Upper lobe of right lung (tissue), 1 donor: Measurements from ENCODE around the gene ANKMY1. TPM values are rescaled to one million over a fixed set of nuclear protein-coding genes. Genes with fewer than 3 reads are reported as not detected.

ENCODE experiments used
- ATAC-seq: fragments of 200-7000 bp; cut with Tn5 transposase; one replicate; pipeline ENCODE4 v1.9.1; 2020; ENCODE audit warnings: mild to moderate bottlenecking, moderate library complexity
- DNase-seq: peaks from one replicate; pipeline ENCODE4 v3.0.0-alpha.2; 2020
- H3K27ac ChIP-seq: fragments of 200-600 bp; one replicate; pipeline ENCODE4 v1.8.0; 2022
- H3K27me3 ChIP-seq: fragments of 200-600 bp; one replicate; pipeline ENCODE4 v1.8.0; 2022; ENCODE audit warnings: mild to moderate bottlenecking
- H3K36me3 ChIP-seq: fragments of 200-600 bp; one replicate; pipeline ENCODE4 v1.8.0; 2022
- H3K4me1 ChIP-seq: fragments of 200-600 bp; one replicate; pipeline ENCODE4 v1.8.0; 2022
- H3K4me3 ChIP-seq: fragments of 200-600 bp; one replicate; pipeline ENCODE4 v1.8.0; 2022; ENCODE audit warnings: mild to moderate bottlenecking
- H3K9me3 ChIP-seq: fragments of 200-600 bp; one replicate; pipeline ENCODE4 v1.8.0; 2022
- intact Hi-C: fragments of 100-400 bp; cut with DNase I; formaldehyde crosslinking; loops from one replicate; pipeline ENCODE4 v1.11.0; 2022
- total RNA-seq: library from RNA; stranded (reverse); fragmentation: NEBNext Ultra II Directional; extraction: Animal tissue kit (Norgen Biotek cat#: 25700); gene quantifications from one replicate; pipeline ENCODE4 v1.2.1, GENCODE V29; 2021
- TF ChIP-seq, protein P1 (sequence below): fragments of 200-600 bp; IDR thresholded peaks from one replicate; pipeline ENCODE4 v1.8.0; 2022; ENCODE audit warnings: antibody characterized with exemption
- donor health status: DM: no; HTN: yes; CAD: no; lungs with severe emphysema.

The ANKMY1 gene
- total RNA-seq, 1 donor from 2014 or later = 19.3 TPM

- ATAC-seq (no peak), DNase-seq (peak; percentile 65)
- H3K27me3 ChIP-seq = peaks cover 18% of the 10 kb centered on the region
- TF ChIP-seq, protein P1, sequence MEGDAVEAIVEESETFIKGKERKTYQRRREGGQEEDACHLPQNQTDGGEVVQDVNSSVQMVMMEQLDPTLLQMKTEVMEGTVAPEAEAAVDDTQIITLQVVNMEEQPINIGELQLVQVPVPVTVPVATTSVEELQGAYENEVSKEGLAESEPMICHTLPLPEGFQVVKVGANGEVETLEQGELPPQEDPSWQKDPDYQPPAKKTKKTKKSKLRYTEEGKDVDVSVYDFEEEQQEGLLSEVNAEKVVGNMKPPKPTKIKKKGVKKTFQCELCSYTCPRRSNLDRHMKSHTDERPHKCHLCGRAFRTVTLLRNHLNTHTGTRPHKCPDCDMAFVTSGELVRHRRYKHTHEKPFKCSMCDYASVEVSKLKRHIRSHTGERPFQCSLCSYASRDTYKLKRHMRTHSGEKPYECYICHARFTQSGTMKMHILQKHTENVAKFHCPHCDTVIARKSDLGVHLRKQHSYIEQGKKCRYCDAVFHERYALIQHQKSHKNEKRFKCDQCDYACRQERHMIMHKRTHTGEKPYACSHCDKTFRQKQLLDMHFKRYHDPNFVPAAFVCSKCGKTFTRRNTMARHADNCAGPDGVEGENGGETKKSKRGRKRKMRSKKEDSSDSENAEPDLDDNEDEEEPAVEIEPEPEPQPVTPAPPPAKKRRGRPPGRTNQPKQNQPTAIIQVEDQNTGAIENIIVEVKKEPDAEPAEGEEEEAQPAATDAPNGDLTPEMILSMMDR = no peak
- no peak overlapping the region for H3K4me3 ChIP-seq
- peaks cover 16% of the 10 kb centered on the region for H3K4me1 ChIP-seq
- intact Hi-C loops = no loop called here
- no peaks in the 10 kb centered on the region for H3K9me3 ChIP-seq
- no peaks in the 10 kb centered on the region for H3K36me3 ChIP-seq
- H3K27ac ChIP-seq = no peak overlapping the region
These were observed 124.7 kb downstream of the ANKMY1 start for GRCh38 chr2:240432820-240433801.

- Histone ChIP-seq H3K27me3 (peaks cover 11% of the 10 kb centered on the region), H3K36me3 (no peaks in the 10 kb centered on the region), H3K4me3 (no peak overlapping the region), H3K4me1 (peaks cover 10% of the 10 kb centered on the region), H3K27ac (no peak overlapping the region), H3K9me3 (no peaks in the 10 kb centered on the region)
- no peak for ATAC-seq
- DNase-seq = peak; percentile 43
- intact Hi-C loops = no loop called here
- TF ChIP-seq, protein P1 = no peak
These were observed 125.4 kb downstream of the ANKMY1 start for GRCh38 chr2:240432430-240432819.

- Histone ChIP-seq H3K27me3 (peaks cover 7% of the 10 kb centered on the region), H3K4me3 (no peak overlapping the region), H3K27ac (no peak overlapping the region), H3K9me3 (no peaks in the 10 kb centered on the region), H3K4me1 (peaks cover 4% of the 10 kb centered on the region), H3K36me3 (no peaks in the 10 kb centered on the region)
- TF ChIP-seq, protein P1 = no peak
- no peak for ATAC-seq
- intact Hi-C loops = no loop called here
- DNase-seq = peak; percentile 54
These were observed 125.9 kb downstream of the ANKMY1 start for GRCh38 chr2:240431661-240432424.

DNA sequence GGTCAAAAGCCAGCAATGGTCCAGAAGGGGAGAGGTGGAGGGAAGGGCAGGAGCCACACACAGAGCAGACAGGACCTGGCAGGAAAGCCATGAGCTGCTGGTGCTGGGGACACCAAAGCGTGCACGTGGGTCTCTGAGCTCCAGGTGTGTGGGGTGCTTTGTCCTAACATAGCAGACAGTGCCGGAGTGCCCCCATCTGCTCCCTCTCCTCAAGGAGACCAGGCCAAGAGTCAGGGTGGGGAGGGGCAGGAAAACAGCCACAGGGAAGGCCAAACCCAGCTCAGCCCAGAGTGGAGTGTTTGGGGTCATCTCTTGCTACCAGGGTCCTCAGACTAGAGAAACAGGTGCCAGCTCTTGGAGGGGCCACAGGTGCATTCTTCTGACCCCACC lies 126.5 kb downstream of the ANKMY1 start:
- Histone ChIP-seq H3K4me1 (no peaks in the 10 kb centered on the region), H3K27me3 (peaks cover 1% of the 10 kb centered on the region), H3K4me3 (no peak overlapping the region), H3K9me3 (no peaks in the 10 kb centered on the region), H3K36me3 (no peaks in the 10 kb centered on the region), H3K27ac (no peak overlapping the region)
- intact Hi-C loops = no loop called here
- ATAC-seq (no peak), DNase-seq (no peak)
- TF ChIP-seq, protein P1 = no peak

- no peaks in the 10 kb centered on the region for H3K36me3 ChIP-seq
- H3K9me3 ChIP-seq = no peaks in the 10 kb centered on the region
- no peak overlapping the region for H3K4me3 ChIP-seq
- ATAC-seq (no peak), DNase-seq (peak; percentile 55)
- TF ChIP-seq, protein P1 = no peak
- intact Hi-C loops = no loop called here
- H3K27ac ChIP-seq = no peak overlapping the region
- H3K4me1 ChIP-seq = no peaks in the 10 kb centered on the region
- H3K27me3 ChIP-seq = no peaks in the 10 kb centered on the region
These were observed 127.2 kb downstream of the ANKMY1 start for GRCh38 chr2:240430595-240430994.
